Measurements from ENCODE around the gene RNF212.

The RNF212 gene

GRCh38 chr4:1041147-1041935 lies 72.0 kb downstream of the RNF212 start:
- TF ChIP-seq CTCF (IDR thresholded peaks at IDR 0.05; ENCODE audit: low read depth, low read length) = no peak
- no peak for DNase-seq (ENCODE audit: extremely low read depth, low read depth)

- DNase-seq (ENCODE audit: extremely low read depth, low read depth) = no peak
These were observed 72.8 kb downstream of the RNF212 start for GRCh38 chr4:1040344-1041146.

GRCh38 chr4:1039493-1040343 lies 73.6 kb downstream of the RNF212 start:
- no peak for DNase-seq (ENCODE audit: extremely low read depth, low read depth)
- TF ChIP-seq CTCF (IDR thresholded peaks at IDR 0.05; ENCODE audit: low read depth, low read length) = no peak

More at GRCh38 chr4:1040344-1041146, 72.8 kb downstream of the RNF212 start:
- no peak for TF ChIP-seq CTCF (IDR thresholded peaks at IDR 0.05; ENCODE audit: low read depth, low read length)

- no peak for DNase-seq (ENCODE audit: extremely low read depth, low read depth)
- no peak for TF ChIP-seq CTCF (IDR thresholded peaks at IDR 0.05; ENCODE audit: low read depth, low read length)
These were observed 74.3 kb downstream of the RNF212 start for GRCh38 chr4:1038948-1039492.

GRCh38 chr4:1036976-1037810 lies 76.2 kb downstream of the RNF212 start:
- DNase-seq (ENCODE audit: extremely low read depth, low read depth) = no peak
- no peak for TF ChIP-seq CTCF (IDR thresholded peaks at IDR 0.05; ENCODE audit: low read depth, low read length)

- no peak for DNase-seq (ENCODE audit: extremely low read depth, low read depth)
- no peak for TF ChIP-seq CTCF (IDR thresholded peaks at IDR 0.05; ENCODE audit: low read depth, low read length)
These were observed 77.3 kb downstream of the RNF212 start for GRCh38 chr4:1036095-1036494.

Measured in AG09319 (cell line).